T47D (cell line): ENCODE data around the gene BICRA.
"Not testable (repeated sequence)": the region's sequence is repeated elsewhere in the genome, so short reads cannot be mapped to it uniquely, and the experiment has no call there.

Source experiments
- DNase-seq, 2 experiments: peaks; one replicate each; pipeline versions ENCODE4 v3.0.0 to v3.0.0-alpha.2; 2011 to 2012; ENCODE audit warnings: low read depth in 1 of 2, low spot score in 1 of 2
- JUND ChIP-seq: IDR thresholded peaks from 2 replicates; pipeline ENCODE4 v1.6.1; 2012; ENCODE audit warnings: low read depth
- in situ Hi-C: cut with HindIII; loops from 2 replicates; pipeline ENCODE4 v1.10.0; 2016; ENCODE audit warnings: low sequenced_read_pairs, low pct_unique_long_range_greater_than_20kb

Gene BICRA

DNA sequence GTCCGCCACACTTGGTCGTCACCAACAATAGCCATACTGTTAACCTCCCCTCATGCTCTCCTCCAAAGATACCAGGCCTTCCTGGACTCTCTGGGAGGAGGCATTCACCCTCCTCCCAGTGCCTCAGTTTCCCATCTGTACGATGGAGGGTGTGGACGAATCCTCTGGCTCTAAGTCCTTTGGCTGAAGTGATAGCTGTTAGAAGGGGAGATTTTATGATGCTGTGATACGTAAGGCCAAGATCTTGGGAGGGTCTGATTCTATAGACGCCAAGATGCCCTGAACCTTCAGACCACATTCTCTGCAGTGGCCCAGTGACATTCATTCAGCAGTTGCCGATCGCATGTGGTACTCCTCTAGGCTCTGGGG is 121.6 kb downstream of the BICRA start:
- TF ChIP-seq JUND = no peak
- DNase-seq = no peak
- in situ Hi-C loops = no loop called here

- no peak for TF ChIP-seq JUND
- in situ Hi-C loops = no loop called here
- DNase-seq = no peak
These were observed 122.0 kb downstream of the BICRA start for GRCh38 chr19:47730910-47731309.

DNA sequence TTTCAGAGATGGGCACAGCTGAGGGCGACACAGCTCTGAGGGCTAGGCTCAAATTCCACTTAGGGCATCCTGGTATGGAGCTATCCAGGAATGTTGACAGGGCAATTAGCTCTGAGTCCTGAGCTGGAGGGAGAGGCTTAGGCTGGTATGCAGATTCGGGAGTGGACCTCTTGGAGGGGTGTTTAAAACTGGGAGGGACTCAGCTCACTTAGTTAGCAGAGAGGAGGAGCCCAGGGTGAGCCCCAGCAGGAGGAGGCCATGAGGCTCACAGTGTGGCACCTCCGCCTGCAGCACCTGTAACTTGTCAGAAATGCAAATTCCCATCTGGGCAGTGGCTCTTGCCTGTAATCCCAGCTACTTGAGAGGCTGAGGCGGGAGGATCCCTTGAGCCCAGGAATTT is 126.2 kb downstream of the BICRA start:
- peak in 1 of 2 experiments; percentile 42 for DNase-seq

GRCh38 chr19:47740866-47741519 is 132.1 kb downstream of the BICRA start:
- DNase-seq = no peak
- TF ChIP-seq JUND = no peak
- in situ Hi-C loops = no loop called here

More for the DNA sequence above, 126.2 kb downstream of the BICRA start:
- in situ Hi-C loops = no loop called here
- no peak for TF ChIP-seq JUND

GRCh38 chr19:47741544-47742140 is 132.7 kb downstream of the BICRA start:
- in situ Hi-C loops = no loop called here
- DNase-seq = no peak
- TF ChIP-seq JUND = no peak

- in situ Hi-C loops = no loop called here
- no peak for TF ChIP-seq JUND
- no peak for DNase-seq
These were observed 133.7 kb downstream of the BICRA start for GRCh38 chr19:47742634-47743033.

- in situ Hi-C loops = no loop called here
These were observed 136.3 kb downstream of the BICRA start, which contains the start of gene NOP53 for GRCh38 chr19:47745010-47745901. NOP53 (plus strand) TSS chr19:47745546; CDS start chr19:47745560, 14 bp downstream.

DNA sequence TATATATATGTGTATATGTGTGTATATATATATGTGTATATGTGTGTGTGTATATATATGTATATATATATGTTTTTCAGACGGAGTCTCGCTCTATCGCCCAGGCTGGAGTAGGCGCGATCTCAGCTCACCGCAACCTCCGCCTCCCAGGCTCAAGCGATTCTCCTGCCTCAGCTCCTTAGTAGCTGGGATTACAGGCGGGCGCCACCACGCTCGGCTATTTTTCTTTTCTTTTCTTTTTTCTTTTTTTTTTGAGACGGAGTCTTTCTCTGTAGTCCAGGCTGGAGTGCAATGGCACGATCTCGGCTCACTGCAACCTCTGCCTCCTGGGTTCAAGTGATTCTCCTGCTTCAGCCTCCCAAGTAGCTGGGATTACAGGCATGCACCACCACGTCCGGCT is 137.2 kb downstream of the BICRA start:
- in situ Hi-C loops, DNase-seq: not testable (repeated sequence)

More at GRCh38 chr19:47745010-47745901, 136.3 kb downstream of the BICRA start, which contains the start of gene NOP53:
- peak; percentile 88 to 96 for DNase-seq
- no peak for TF ChIP-seq JUND

DNA sequence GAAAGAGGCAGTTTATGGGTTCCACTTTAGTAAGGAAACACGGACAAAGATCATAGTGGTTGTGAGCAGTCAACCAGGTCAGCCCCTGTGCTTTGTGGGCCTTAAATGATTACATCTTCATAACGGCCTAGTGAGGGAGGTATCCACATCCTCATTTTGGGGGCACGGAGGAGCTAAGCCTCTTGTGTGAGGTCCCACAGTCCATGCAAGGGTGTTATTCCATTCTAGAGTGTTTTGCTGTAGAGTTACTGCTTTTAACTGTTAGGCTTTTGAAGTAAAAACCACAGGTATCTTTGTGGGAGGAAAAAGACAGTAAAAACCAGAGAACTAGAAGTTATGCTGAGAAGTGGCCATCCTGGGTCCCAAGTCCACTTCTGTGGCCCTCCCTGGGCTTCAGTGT is 140.4 kb downstream of the BICRA start:
- no peak for DNase-seq
- TF ChIP-seq JUND = no peak
- in situ Hi-C loops = no loop called here

GRCh38 chr19:47750752-47751151 is 141.8 kb downstream of the BICRA start:
- in situ Hi-C loops = no loop called here
- no peak for TF ChIP-seq JUND
- DNase-seq = no peak

- TF ChIP-seq JUND = no peak
- DNase-seq = no peak
- in situ Hi-C loops = no loop called here
These were observed 143.7 kb downstream of the BICRA start for GRCh38 chr19:47752440-47753211.
